Naive thymus-derived CD4-positive, alpha-beta T cell (primary cell): Measurements from ENCODE around the gene PCK2. TPM values are rescaled to one million over a fixed set of nuclear protein-coding genes. Genes with fewer than 3 reads are reported as not detected.
A peak's percentile ranks its signal among the peaks of the same experiment; 100 is the strongest.

ENCODE experiments used
- ATAC-seq: fragments of 150-1000 bp; cut with Tn5 transposase; 2 replicates; pipeline ENCODE4 v1.10.0; 2021; ENCODE audit warnings: mild to moderate bottlenecking, moderate library complexity
- CTCF ChIA-PET: fragments of 350-600 bp; sonication (Branson Sonifier 250); formaldehyde crosslinking; loops from one replicate; lab custom pipeline; 2021; ENCODE audit warnings: antibody characterized with exemption; lab: Charles Lee
- POLR2A ChIA-PET: fragments of 350-600 bp; sonication (Branson Sonifier 250); formaldehyde crosslinking; loops from one replicate; lab custom pipeline; 2021; ENCODE audit warnings: antibody characterized with exemption, inconsistent platforms; lab: Charles Lee
- DNase-seq, 9 donors: peaks; one replicate each; pipeline versions ENCODE4 v3.0.0 to v3.0.0-alpha.2; 2020 to 2022; ENCODE audit warnings: mixed read lengths in 1 of 9
- H3K27ac ChIP-seq: one replicate; pipeline ENCODE4 v1.7.0; 2013; ENCODE audit warnings: mild to moderate bottlenecking, low read depth, low read length, moderate library complexity
- H3K27me3 ChIP-seq, 2 donors: one replicate each; pipeline ENCODE4 v1.7.0; 2013; ENCODE audit warnings: low read length in 2 of 2, mild to moderate bottlenecking in 2 of 2, moderate library complexity in 2 of 2; ENCODE audit not compliant: control insufficient read depth in 2 of 2, insufficient read depth in 2 of 2
- H3K36me3 ChIP-seq, 3 experiments: 1 replicate in 2 of 3; 2 replicates in 1 of 3; pipeline ENCODE4 v1.7.0; 2013; ENCODE audit warnings: low read length in 3 of 3, mild to moderate bottlenecking in 3 of 3, moderate library complexity in 1 of 3; ENCODE audit not compliant: insufficient read depth in 3 of 3, control insufficient read depth in 2 of 3
- H3K4me1 ChIP-seq, 2 donors: one replicate each; pipeline ENCODE4 v1.7.0; 2013; ENCODE audit warnings: low read length in 2 of 2, mild to moderate bottlenecking in 2 of 2, moderate library complexity in 1 of 2; ENCODE audit not compliant: control insufficient read depth in 2 of 2, insufficient read depth in 2 of 2
- H3K4me3 ChIP-seq: 2 replicates; pipeline ENCODE4 v1.7.0; 2013; ENCODE audit warnings: mild to moderate bottlenecking, low read length
- H3K9me3 ChIP-seq, 3 experiments: 1 replicate in 2 of 3; 2 replicates in 1 of 3; pipeline ENCODE4 v1.7.0; 2013; ENCODE audit warnings: low read length in 3 of 3; ENCODE audit not compliant: control insufficient read depth in 2 of 3
- H3K27ac Mint-ChIP-seq, 9 donors: one replicate each; pipeline ENCODE4 v1.8.0; 2020 to 2022; ENCODE audit warnings: mixed read lengths in 9 of 9, mild to moderate bottlenecking in 8 of 9, moderate library complexity in 5 of 9, inconsistent platforms in 2 of 9
- H3K27me3 Mint-ChIP-seq, 5 donors: one replicate each; pipeline ENCODE4 v1.8.0; 2021 to 2022; ENCODE audit warnings: mixed read lengths in 5 of 5, mild to moderate bottlenecking in 1 of 5
- H3K36me3 Mint-ChIP-seq, 5 donors: one replicate each; pipeline ENCODE4 v1.8.0; 2020 to 2022; ENCODE audit warnings: mixed read lengths in 5 of 5, mild to moderate bottlenecking in 3 of 5, inconsistent platforms in 1 of 5
- H3K4me1 Mint-ChIP-seq, 7 donors: one replicate each; pipeline ENCODE4 v1.8.0; 2020 to 2022; ENCODE audit warnings: mixed read lengths in 7 of 7, mild to moderate bottlenecking in 3 of 7, inconsistent platforms in 1 of 7
- H3K4me3 Mint-ChIP-seq, 10 donors: one replicate each; pipeline ENCODE4 v1.8.0; 2020 to 2022; ENCODE audit warnings: mild to moderate bottlenecking in 10 of 10, mixed read lengths in 10 of 10, moderate library complexity in 6 of 10, inconsistent platforms in 2 of 10
- H3K9me3 Mint-ChIP-seq, 11 donors: one replicate each; pipeline ENCODE4 v1.8.0; 2020 to 2022; ENCODE audit warnings: mixed read lengths in 11 of 11, mild to moderate bottlenecking in 4 of 11, inconsistent platforms in 1 of 11, moderate library complexity in 1 of 11
- intact Hi-C, 2 donors: fragments of 100-400 bp; cut with micrococcal nuclease; formaldehyde crosslinking; loops; one replicate each; pipeline ENCODE4 v1.15.1; 2023
- polyA plus RNA-seq, 2 donors: library from polyadenylated mRNA; unstranded; fragments of 300-500 nt; fragmentation: Illumina TruSeq; gene quantifications; one replicate each; pipeline ENCODE4 v1.2.3, GENCODE V29; 2021
- total RNA-seq, 6 experiments: library from RNA in 5 of 6; stranded (reverse) in 5 of 6; gene quantifications; 1 replicate in 5 of 6; 2 replicates in 1 of 6; pipeline ENCODE4 v1.2.3 and lab custom pipeline; 2021 to 2026

Gene PCK2
- total and polyA plus RNA-seq, 7 experiments from 2014 or later: 7.2 to 56.2 (median 14.4) TPM

- Histone ChIP-seq H3K9me3 (no peaks in the 10 kb centered on the region), H3K4me3 (peak within 1 kb of the TSS; percentile 99), H3K4me1 (peaks cover 18 to 20% of the 10 kb centered on the region in 2 donors), H3K27ac (peak within 1 kb of the TSS; percentile 93), H3K27me3 (no peaks in the 10 kb centered on the region), H3K36me3 (peaks cover 0 to 39% (median 31%) of the 10 kb centered on the region in 3 experiments)
- DNase-seq: peak; percentile 97 to 100 (median 100)
- CTCF ChIA-PET: interaction anchor here (0.5 to 3.8 kb wide), 14 partner anchors 10 to 128 kb away, joined by 3 to 19 read pairs (median 4); partner anchors contain the start of genes EMC9, IRF9, PSME2 and RNF31
- POLR2A ChIA-PET: interaction anchor here (0.6 to 15.5 kb wide), 45 partner anchors 9 to 813 kb away, joined by 3 to 298 read pairs (median 4); partner anchors contain the start of genes CARMIL3, CBLN3, CHMP4A and EMC9
- peaks cover 0 to 6% (median 0%) of the 10 kb centered on the region in 11 donors for H3K9me3 Mint-ChIP-seq
- H3K27me3 Mint-ChIP-seq: peaks cover 0 to 3% (median 0%) of the 10 kb centered on the region in 5 donors
- H3K27ac Mint-ChIP-seq: peak within 1 kb of the TSS; percentile 96 to 100 (median 99)
- peak; percentile 90 for ATAC-seq
- peak within 1 kb of the TSS; percentile 93 to 100 (median 96) for H3K4me3 Mint-ChIP-seq
- H3K36me3 Mint-ChIP-seq: peaks cover 9 to 37% (median 27%) of the 10 kb centered on the region in 5 donors
- intact Hi-C loops: loop anchor here (1.0 to 10.0 kb wide), 26 partner anchors 18 to 1020 kb away; partner anchors contain the start of genes ACIN1 (in 2 of the 2), C14orf119 (in 2 of the 2), CHMP4A (in 2 of the 2) and EMC9 (in 2 of the 2)
- peaks cover 18 to 44% (median 37%) of the 10 kb centered on the region in 7 donors for H3K4me1 Mint-ChIP-seq
Measured at GRCh38 chr14:24114532-24115421, 20.7 kb downstream of the PCK2 start, which contains the start of the genes DCAF11 and NRL. TSS of gene DCAF11 (plus strand) at chr14:24114777. CDS start at chr14:24115595, 818 bp downstream. TSS of gene NRL (minus strand) at chr14:24114949. CDS start at chr14:24082848, 32,101 bp downstream.

GRCh38 chr14:24115422-24116127 lies 21.5 kb downstream of the PCK2 start:
- POLR2A ChIA-PET: interaction anchor here (0.6 to 15.5 kb wide), 27 partner anchors 8 to 327 kb away, joined by 3 to 298 read pairs (median 8); partner anchors contain the start of genes CARMIL3, CBLN3, CHMP4A and EMC9
- Mint-ChIP-seq H3K4me1 (peaks cover 18 to 44% (median 37%) of the 10 kb centered on the region in 7 donors), H3K36me3 (peaks cover 9 to 38% (median 27%) of the 10 kb centered on the region in 5 donors), H3K27ac (peak overlapping the region; percentile 96 to 100 (median 99)), H3K9me3 (peaks cover 0 to 6% (median 0%) of the 10 kb centered on the region in 11 donors), H3K4me3 (peak overlapping the region; percentile 93 to 100 (median 96)), H3K27me3 (peaks cover 0 to 3% (median 0%) of the 10 kb centered on the region in 5 donors)
- peaks cover 1 to 42% (median 34%) of the 10 kb centered on the region in 3 experiments for H3K36me3 ChIP-seq
- H3K27ac ChIP-seq: peak overlapping the region; percentile 93
- intact Hi-C loops: loop anchor here (1.0 to 10.0 kb wide), 10 partner anchors 17 to 1021 kb away; partner anchors contain the start of genes ACIN1 (in 2 of the 2), C14orf119 (in 2 of the 2), GMPR2 (in 2 of the 2) and IPO4 (in 2 of the 2)
- H3K4me3 ChIP-seq: peak overlapping the region; percentile 99
- H3K27me3 ChIP-seq: no peaks in the 10 kb centered on the region
- ATAC-seq: no peak
- no peak for DNase-seq
- CTCF ChIA-PET: interaction anchor here (0.6 to 3.8 kb wide), 9 partner anchors 16 to 60 kb away, joined by 3 to 19 read pairs (median 6); partner anchors contain the start of genes EMC9, IRF9, PSME1 and PSME2
- H3K4me1 ChIP-seq: peaks cover 18 to 20% of the 10 kb centered on the region in 2 donors
- H3K9me3 ChIP-seq: no peaks in the 10 kb centered on the region

DNA sequence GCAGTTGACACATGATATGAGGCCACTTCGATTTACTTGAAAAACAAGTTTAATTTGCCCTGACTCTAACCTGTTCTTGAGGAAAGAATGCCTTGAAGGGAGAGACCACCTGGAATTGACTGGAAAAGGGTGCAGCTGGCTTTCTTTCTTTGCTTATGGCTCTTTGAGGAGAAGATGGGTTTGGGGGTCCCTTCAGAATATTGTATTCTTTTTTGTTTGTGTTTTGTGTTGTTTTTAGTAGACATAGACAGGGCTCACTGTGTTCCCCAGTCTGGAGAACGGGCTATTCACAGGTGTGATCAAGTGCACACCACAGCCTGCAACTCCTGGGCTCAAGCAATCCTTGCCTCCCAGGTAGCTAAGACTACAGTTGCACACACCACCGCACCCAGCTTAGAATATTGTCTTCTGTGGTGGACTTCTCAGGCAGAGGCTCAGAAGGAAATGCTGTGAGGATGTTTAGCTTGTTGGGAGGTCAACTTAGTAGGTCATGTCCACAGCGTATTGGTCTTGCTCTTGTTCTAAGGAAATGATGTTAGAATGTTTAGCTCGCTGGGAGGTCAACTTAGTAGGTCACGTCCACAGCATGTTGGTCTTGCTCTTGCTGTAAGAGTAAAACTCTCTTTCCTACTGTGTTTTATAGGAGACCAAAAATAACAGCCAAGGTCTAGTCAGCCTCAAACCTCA lies 22.2 kb downstream of the PCK2 start:
- Histone ChIP-seq H3K4me3 (peak overlapping the region; percentile 99), H3K27me3 (no peaks in the 10 kb centered on the region), H3K9me3 (no peaks in the 10 kb centered on the region), H3K4me1 (peaks cover 18 to 20% of the 10 kb centered on the region in 2 donors), H3K36me3 (peaks cover 8 to 49% (median 36%) of the 10 kb centered on the region in 3 experiments), H3K27ac (peak overlapping the region; percentile 93)
- H3K27me3 Mint-ChIP-seq: peaks cover 0 to 3% (median 0%) of the 10 kb centered on the region in 5 donors
- H3K4me3 Mint-ChIP-seq: peak overlapping the region; percentile 93 to 100 (median 96)
- no peak for DNase-seq
- CTCF ChIA-PET: interaction anchor here (0.6 to 3.8 kb wide), 6 partner anchors 20 to 198 kb away, joined by 3 to 19 read pairs (median 6); partner anchors contain the start of genes CIDEB, IRF9 and PSME1
- POLR2A ChIA-PET: interaction anchor here (0.6 to 15.5 kb wide), 14 partner anchors 10 to 313 kb away, joined by 3 to 298 read pairs (median 4); partner anchors contain the start of genes CBLN3, EMC9, FITM1 and IPO4
- H3K9me3 Mint-ChIP-seq: peaks cover 0 to 6% (median 0%) of the 10 kb centered on the region in 11 donors
- H3K4me1 Mint-ChIP-seq: peaks cover 18 to 44% (median 37%) of the 10 kb centered on the region in 7 donors
- intact Hi-C loops: loop anchor here (10.0 kb wide), 4 partner anchors 559 to 1021 kb away; partner anchors contain the start of genes ACIN1 (in 2 of the 2), C14orf119 (in 2 of the 2), BCL2L2 (in 1 of the 2) and PPP1R3E (in 1 of the 2)
- ATAC-seq: no peak
- H3K27ac Mint-ChIP-seq: peak overlapping the region; percentile 96 to 100 (median 99)
- peaks cover 9 to 41% (median 27%) of the 10 kb centered on the region in 5 donors for H3K36me3 Mint-ChIP-seq

DNA sequence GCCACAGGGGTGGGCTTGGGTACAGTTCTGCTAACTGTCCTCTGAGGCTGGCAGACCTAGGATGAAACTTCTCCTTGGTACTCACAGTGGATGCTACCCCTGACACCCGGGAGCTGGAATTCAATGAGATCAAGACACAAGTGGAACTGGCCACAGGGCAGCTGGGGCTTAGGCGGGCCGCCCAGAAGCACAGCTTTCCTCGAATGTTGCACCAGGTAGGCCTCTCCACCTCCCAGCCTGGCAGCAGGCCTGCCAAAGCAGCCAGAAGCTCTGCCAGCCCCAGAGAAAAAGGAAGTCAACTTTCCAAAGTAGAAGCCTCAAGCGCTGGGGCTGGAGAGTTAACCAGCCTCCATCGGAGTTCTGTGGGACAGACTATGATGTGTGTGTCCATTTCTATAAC lies 23.1 kb downstream of the PCK2 start:
- H3K27me3 ChIP-seq: no peaks in the 10 kb centered on the region
- DNase-seq: no peak
- peaks cover 9 to 58% (median 42%) of the 10 kb centered on the region in 3 experiments for H3K36me3 ChIP-seq
- intact Hi-C loops: loop anchor here (10.0 kb wide), 4 partner anchors 558 to 1022 kb away; partner anchors contain the start of genes ACIN1 (in 2 of the 2), C14orf119 (in 2 of the 2), BCL2L2 (in 1 of the 2) and PPP1R3E (in 1 of the 2)
- Mint-ChIP-seq H3K9me3 (peaks cover 0 to 8% (median 0%) of the 10 kb centered on the region in 11 donors), H3K4me3 (peak overlapping the region in 5 of 10 donors; percentile 1 to 100 (median 94)), H3K27ac (peak overlapping the region in 2 of 9 donors; percentile 41 to 59), H3K4me1 (peaks cover 18 to 44% (median 37%) of the 10 kb centered on the region in 7 donors), H3K36me3 (peaks cover 9 to 45% (median 32%) of the 10 kb centered on the region in 5 donors), H3K27me3 (peaks cover 0 to 3% (median 0%) of the 10 kb centered on the region in 5 donors)
- no peak overlapping the region for H3K4me3 ChIP-seq
- no peak overlapping the region for H3K27ac ChIP-seq
- ChIA-PET CTCF (interaction anchor here (1.8 to 2.2 kb wide), 2 partner anchors 9 to 190 kb away, joined by 5 read pairs; partner anchors contain the start of gene CIDEB), POLR2A (interaction anchor here (1.2 to 15.5 kb wide), 8 partner anchors 19 to 194 kb away, joined by 3 to 298 read pairs (median 4); partner anchors contain the start of genes EMC9, FITM1, IRF9 and LTB4R)
- H3K4me1 ChIP-seq: peaks cover 18 to 20% of the 10 kb centered on the region in 2 donors
- no peak for ATAC-seq
- no peaks in the 10 kb centered on the region for H3K9me3 ChIP-seq

- intact Hi-C loops: loop anchor here (10.0 kb wide), 4 partner anchors 555 to 1025 kb away; partner anchors contain the start of genes ACIN1 (in 2 of the 2), C14orf119 (in 2 of the 2), BCL2L2 (in 1 of the 2) and PPP1R3E (in 1 of the 2)
- Histone ChIP-seq H3K4me3 (no peak overlapping the region), H3K4me1 (peaks cover 14 to 18% of the 10 kb centered on the region in 2 donors), H3K27ac (peak overlapping the region; percentile 19), H3K9me3 (no peaks in the 10 kb centered on the region), H3K36me3 (peaks cover 21 to 76% (median 42%) of the 10 kb centered on the region in 3 experiments), H3K27me3 (no peaks in the 10 kb centered on the region)
- H3K4me3 Mint-ChIP-seq: no peak overlapping the region
- H3K36me3 Mint-ChIP-seq: peaks cover 9 to 57% (median 37%) of the 10 kb centered on the region in 5 donors
- H3K4me1 Mint-ChIP-seq: peaks cover 18 to 44% (median 37%) of the 10 kb centered on the region in 7 donors
- peaks cover 0 to 4% (median 0%) of the 10 kb centered on the region in 11 donors for H3K9me3 Mint-ChIP-seq
- DNase-seq: no peak
- ChIA-PET POLR2A (interaction anchor here (0.6 to 15.5 kb wide), 2 partner anchors 16 to 83 kb away, joined by 3 to 298 read pairs; partner anchors contain the start of genes EMC9, FITM1 and PSME1), CTCF (interaction anchor here (0.8 to 1.3 kb wide), 2 partner anchors 13 to 31 kb away, joined by 3 read pairs; no protein-coding TSS in a partner anchor)
- H3K27me3 Mint-ChIP-seq: peaks cover 0 to 3% (median 0%) of the 10 kb centered on the region in 5 donors
- peak overlapping the region in 2 of 9 donors; percentile 21 to 25 for H3K27ac Mint-ChIP-seq
- ATAC-seq: no peak
Measured at GRCh38 chr14:24119691-24120090, 25.6 kb downstream of the PCK2 start.
